ENCODE measurements around the gene GBE1. TPM values are rescaled to one million over a fixed set of nuclear protein-coding genes. Genes with fewer than 3 reads are reported as not detected.

GBE1 gene
- polyA plus RNA-seq, 3 donors from 2014 or later, result 12.9 to 21.7 (median 16.2) TPM

DNA sequence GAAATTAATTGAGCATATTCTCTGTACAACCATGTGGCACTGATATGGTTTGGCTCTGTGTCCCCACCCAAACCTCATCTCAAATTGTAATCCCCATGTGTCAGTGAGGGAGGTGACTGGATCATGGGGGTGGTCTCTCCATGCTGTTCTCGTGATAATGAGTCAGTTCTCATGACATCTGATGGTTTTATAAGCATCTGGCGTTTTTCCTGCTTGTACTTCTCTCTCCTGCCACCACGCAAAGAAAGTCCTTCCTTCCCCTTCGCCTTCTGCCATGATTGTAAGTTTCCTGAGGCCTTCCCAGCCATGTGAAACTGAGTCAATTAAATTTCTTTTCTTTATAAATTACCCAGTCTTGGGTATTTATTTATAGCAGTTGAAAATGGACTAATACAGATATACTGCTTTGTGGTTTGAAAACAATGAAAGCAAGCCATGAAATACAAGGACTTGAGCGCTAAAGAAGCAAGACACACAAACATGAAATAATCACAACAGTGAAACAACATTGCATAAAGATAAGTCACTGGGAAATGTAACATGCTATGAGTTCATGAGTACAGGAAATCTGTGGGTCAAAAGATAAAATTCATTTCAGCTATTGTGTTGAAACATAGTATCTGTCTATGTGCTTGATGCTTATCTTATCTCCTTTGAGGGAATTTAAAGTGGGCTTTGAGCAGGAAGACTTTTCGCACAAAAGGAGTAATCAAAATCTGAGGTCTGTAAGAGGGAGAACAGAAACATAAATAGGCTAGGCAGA is 288.7 kb downstream of the GBE1 start:
- Mint-ChIP-seq H3K36me3 (no peaks in the 10 kb centered on the region), H3K27ac (no peak overlapping the region), H3K9me3 (peaks cover 2 to 11% (median 5%) of the 10 kb centered on the region in 6 donors), H3K27me3 (ENCODE audit: low read depth in 3 of 3) (peaks cover 0 to 3% (median 3%) of the 10 kb centered on the region in 3 donors), H3K4me3 (no peak overlapping the region), H3K4me1 (no peaks in the 10 kb centered on the region)
- DNase-seq, result no peak

DNA sequence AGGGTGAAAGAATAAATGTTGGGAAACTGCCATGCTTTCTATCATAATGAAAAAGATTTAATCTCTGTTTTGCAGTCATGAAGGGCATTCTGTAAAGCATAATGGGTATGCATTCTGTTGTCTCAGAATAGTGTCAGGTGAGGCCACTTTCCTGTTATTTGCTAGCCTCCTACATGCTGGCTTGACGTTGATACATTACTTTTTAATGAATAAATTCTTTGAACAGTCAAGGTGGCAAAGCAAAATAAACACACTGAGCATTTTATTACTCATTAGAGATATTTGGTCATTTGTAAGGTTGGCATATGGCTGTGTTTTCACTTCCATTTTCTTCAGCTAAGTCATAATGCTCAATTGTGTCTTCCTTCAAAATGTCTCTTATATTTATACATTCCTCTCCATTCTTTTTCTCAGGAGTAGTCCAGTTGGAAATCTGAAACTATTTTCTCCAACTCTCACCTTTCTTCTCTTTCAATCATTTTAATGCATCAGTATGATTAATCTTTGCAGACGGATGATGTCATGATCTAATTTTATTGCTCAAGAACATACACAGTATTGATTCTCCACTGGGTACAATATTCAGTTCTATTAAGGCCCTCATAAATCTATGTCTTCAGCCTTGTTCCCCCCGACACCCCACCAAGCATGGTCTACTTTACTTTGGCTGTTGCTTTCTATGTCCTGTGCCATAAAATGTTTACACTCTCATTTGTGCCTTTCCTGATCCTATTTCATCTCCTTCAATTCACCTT is 290.7 kb downstream of the GBE1 start:
- Mint-ChIP-seq H3K27me3 (ENCODE audit: low read depth in 3 of 3) (peaks cover 0 to 3% (median 2%) of the 10 kb centered on the region in 3 donors), H3K27ac (no peak overlapping the region), H3K4me3 (no peak overlapping the region), H3K4me1 (no peaks in the 10 kb centered on the region), H3K36me3 (no peaks in the 10 kb centered on the region), H3K9me3 (peaks cover 0 to 9% (median 3%) of the 10 kb centered on the region in 6 donors)
- DNase-seq, result no peak

DNA sequence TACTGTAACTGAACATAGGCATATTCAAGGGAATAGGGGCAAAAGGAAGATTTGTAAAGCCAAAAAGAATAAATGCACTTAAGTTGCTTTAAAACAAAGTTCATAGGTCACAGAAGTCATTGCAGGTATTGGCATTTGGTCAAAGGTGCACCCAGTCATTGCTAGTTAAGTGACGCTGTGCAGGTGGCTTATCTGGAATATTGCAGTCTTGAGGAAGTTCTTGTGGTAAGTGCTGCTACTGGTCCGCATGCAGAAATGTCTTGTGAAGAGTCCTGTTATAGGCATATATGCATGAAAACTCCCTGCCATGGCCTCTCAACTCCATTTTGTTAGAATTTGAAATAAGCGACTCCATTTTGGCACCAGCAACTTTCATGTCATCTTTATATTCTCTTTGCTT is 293.1 kb downstream of the GBE1 start:
- H3K4me1 Mint-ChIP-seq, result no peaks in the 10 kb centered on the region
- H3K36me3 Mint-ChIP-seq, result no peaks in the 10 kb centered on the region
- no peak overlapping the region for H3K27ac Mint-ChIP-seq
- no peaks in the 10 kb centered on the region for H3K27me3 Mint-ChIP-seq (ENCODE audit: low read depth in 3 of 3)
- peaks cover 0 to 7% (median 1%) of the 10 kb centered on the region in 6 donors for H3K9me3 Mint-ChIP-seq
- DNase-seq, result no peak
- H3K4me3 Mint-ChIP-seq, result no peak overlapping the region

DNA sequence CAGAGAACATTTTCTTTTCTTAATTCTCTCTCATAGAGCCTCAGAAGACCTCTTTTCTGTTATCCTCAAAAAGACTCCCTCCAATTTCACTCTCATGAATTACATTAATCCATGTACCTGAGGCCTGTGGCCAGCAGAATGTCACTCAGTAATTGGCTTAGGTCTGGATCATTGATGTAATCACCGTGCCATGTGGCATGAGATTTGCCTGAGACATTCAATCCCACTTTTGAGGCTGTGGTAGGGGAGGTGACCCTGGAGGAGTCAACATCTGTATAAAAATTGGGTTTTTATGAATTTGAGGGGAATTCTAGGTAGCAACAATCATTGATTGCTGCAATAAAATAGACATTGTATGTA is 295.3 kb downstream of the GBE1 start:
- Mint-ChIP-seq H3K9me3 (peaks cover 0 to 7% (median 3%) of the 10 kb centered on the region in 6 donors), H3K27me3 (ENCODE audit: low read depth in 3 of 3) (no peaks in the 10 kb centered on the region)

DNA sequence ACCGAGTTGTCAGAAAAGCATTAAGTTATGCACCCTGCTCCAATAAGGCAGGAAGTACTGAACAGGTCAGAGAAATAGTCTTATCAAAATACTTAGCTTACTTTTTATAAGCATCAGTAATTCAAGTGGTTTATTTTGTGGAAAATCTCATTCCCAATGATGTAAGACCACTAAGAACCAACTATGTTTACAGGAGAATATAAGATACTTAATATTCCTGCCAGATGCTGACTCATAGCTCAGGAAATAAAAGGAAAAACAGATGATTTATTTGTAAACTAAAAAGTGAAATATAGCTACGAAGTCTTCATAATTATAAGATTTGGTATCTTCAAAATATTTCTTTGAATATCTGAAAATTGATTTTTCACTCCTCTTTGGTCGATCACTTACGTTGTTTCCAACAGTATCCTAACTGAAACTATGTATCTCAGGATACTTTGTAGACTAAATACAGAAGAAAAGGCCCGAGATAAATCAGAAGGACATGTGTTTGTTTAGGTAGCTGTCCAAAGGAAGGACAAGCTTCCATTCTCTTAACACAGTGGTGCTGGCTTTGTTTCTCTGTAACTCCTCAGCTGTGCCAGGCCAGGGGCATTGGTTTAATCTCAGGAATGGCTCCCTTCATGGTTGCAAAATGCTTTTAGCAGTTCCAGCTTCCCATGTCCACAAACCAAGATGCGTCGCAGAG is 295.8 kb downstream of the GBE1 start:
- H3K4me1 Mint-ChIP-seq, result no peaks in the 10 kb centered on the region
- no peaks in the 10 kb centered on the region for H3K27me3 Mint-ChIP-seq (ENCODE audit: low read depth in 3 of 3)
- peaks cover 0 to 7% (median 3%) of the 10 kb centered on the region in 6 donors for H3K9me3 Mint-ChIP-seq
- H3K4me3 Mint-ChIP-seq, result no peak overlapping the region
- no peaks in the 10 kb centered on the region for H3K36me3 Mint-ChIP-seq
- no peak for DNase-seq
- H3K27ac Mint-ChIP-seq, result no peak overlapping the region

More for the DNA sequence above, 295.3 kb downstream of the GBE1 start:
- Mint-ChIP-seq H3K4me1 (no peaks in the 10 kb centered on the region), H3K4me3 (no peak overlapping the region), H3K36me3 (no peaks in the 10 kb centered on the region), H3K27ac (no peak overlapping the region)
- DNase-seq, result no peak

DNA sequence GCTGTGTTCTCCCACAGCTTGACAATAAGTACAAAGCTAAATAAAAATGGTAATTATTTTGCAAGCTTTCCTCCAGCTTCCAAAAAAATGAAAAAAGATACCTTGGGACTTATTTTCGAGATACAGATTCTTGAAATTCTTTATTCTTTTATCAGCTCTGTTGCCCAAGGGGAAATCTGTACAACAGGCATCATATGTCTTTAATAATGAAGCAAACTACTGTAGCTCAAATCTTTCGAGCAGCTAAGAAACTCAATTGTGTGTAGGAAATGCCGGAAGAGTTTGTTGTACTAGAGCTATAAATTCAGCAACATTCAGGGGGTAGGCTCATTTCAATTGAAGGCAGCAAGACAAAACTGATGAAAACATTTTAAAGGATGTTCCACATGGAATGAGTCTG is 297.7 kb downstream of the GBE1 start:
- no peaks in the 10 kb centered on the region for H3K27me3 Mint-ChIP-seq (ENCODE audit: low read depth in 3 of 3)
- H3K4me3 Mint-ChIP-seq, result no peak overlapping the region
- peaks cover 0 to 6% (median 2%) of the 10 kb centered on the region in 6 donors for H3K9me3 Mint-ChIP-seq

DNA sequence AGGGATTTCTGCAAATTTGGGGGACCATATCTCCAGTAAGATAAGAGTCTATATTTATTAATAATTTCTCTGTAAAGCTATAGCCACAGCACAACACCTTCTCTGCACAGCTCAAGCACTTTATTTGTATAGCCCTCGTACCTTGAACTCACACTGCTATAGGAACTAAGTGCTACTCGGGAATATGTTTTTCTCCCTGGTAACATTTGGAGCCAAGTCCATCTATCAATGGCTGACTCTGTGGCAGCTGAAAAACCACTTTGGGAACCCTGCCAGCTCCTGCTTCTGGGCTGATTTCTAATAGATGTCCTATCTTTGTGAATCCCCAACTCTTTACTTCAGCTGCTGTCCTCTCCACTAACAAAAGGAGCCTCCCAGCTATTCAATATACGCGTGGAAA is 298.5 kb downstream of the GBE1 start:
- Mint-ChIP-seq H3K36me3 (no peaks in the 10 kb centered on the region), H3K27ac (no peak overlapping the region), H3K4me3 (no peak overlapping the region), H3K9me3 (peaks cover 0 to 6% (median 1%) of the 10 kb centered on the region in 6 donors), H3K4me1 (no peaks in the 10 kb centered on the region), H3K27me3 (ENCODE audit: low read depth in 3 of 3) (no peaks in the 10 kb centered on the region)
- no peak for DNase-seq

More for the DNA sequence above, 297.7 kb downstream of the GBE1 start:
- DNase-seq, result no peak
- no peak overlapping the region for H3K27ac Mint-ChIP-seq
- H3K36me3 Mint-ChIP-seq, result no peaks in the 10 kb centered on the region
- no peaks in the 10 kb centered on the region for H3K4me1 Mint-ChIP-seq

DNA sequence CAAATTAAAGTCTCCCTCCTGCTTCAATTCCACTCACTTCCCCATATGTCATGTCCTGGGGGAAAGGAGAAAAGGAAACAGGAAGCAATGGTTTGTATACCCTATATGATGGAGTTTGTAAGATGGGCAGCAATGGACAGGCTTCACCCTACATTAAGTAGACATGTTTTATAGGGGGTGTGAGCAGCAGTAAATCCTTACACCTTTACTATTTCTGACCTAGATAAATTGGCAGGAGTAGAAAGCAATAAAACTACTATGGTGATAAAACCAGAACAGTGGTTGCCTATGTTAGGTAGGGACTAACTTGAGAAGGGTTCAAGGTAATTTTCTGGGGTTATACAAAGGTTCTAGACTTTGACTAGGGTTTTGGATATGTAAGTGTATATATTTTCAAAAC is 301.7 kb downstream of the GBE1 start:
- Mint-ChIP-seq H3K4me1 (no peaks in the 10 kb centered on the region), H3K9me3 (peaks cover 0 to 13% (median 5%) of the 10 kb centered on the region in 6 donors), H3K27ac (no peak overlapping the region), H3K27me3 (ENCODE audit: low read depth in 3 of 3) (no peaks in the 10 kb centered on the region), H3K36me3 (no peaks in the 10 kb centered on the region), H3K4me3 (no peak overlapping the region)
- DNase-seq, result no peak

DNA sequence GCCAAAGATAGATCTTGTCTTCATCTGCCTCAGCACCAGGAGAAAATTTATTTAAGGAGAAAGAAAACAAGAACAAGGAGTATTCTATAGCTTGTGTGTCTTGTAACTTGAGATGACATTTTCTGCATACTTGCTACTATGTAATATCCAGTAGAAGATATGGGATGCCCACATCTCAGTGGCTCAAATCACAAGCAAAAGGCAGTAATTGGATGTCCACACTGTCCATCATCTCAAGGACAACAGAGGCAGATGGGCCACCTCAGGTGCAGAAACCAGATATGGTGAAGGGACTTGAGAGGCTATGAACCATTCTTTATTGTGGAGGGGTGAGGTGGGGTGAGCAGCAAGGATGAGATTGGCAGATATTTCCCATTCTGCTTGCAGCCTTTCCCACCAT is 309.0 kb downstream of the GBE1 start:
- no peaks in the 10 kb centered on the region for H3K27me3 Mint-ChIP-seq (ENCODE audit: low read depth in 3 of 3)
- H3K4me3 Mint-ChIP-seq, result no peak overlapping the region
- H3K27ac Mint-ChIP-seq, result no peak overlapping the region
- H3K36me3 Mint-ChIP-seq, result no peaks in the 10 kb centered on the region
- no peaks in the 10 kb centered on the region for H3K4me1 Mint-ChIP-seq
- H3K9me3 Mint-ChIP-seq, result peaks cover 0 to 23% (median 7%) of the 10 kb centered on the region in 6 donors
- no peak for DNase-seq

DNA sequence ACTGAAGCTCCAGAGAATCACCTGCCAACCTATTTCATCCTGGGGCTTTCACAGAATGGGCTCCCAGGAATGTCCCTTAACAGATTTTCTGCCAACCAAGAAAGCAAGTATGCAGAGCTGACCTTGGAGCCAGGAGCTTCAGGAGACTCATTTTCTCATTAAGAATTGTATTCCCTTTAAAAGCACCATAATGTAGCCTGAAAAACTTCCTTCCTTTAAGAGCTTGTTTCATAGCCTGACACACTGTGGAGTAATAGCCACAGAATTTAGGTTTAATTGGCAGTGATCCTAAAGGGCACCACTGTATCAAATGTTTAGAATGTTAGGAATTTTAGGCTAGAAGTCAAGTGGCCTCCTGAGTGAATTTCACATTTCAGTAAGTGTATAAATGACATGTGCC is 309.8 kb downstream of the GBE1 start:
- peaks cover 0 to 27% (median 7%) of the 10 kb centered on the region in 6 donors for H3K9me3 Mint-ChIP-seq
- no peaks in the 10 kb centered on the region for H3K27me3 Mint-ChIP-seq (ENCODE audit: low read depth in 3 of 3)
- DNase-seq, result no peak
- H3K4me3 Mint-ChIP-seq, result no peak overlapping the region
- no peaks in the 10 kb centered on the region for H3K36me3 Mint-ChIP-seq
- H3K4me1 Mint-ChIP-seq, result no peaks in the 10 kb centered on the region
- no peak overlapping the region for H3K27ac Mint-ChIP-seq

DNA sequence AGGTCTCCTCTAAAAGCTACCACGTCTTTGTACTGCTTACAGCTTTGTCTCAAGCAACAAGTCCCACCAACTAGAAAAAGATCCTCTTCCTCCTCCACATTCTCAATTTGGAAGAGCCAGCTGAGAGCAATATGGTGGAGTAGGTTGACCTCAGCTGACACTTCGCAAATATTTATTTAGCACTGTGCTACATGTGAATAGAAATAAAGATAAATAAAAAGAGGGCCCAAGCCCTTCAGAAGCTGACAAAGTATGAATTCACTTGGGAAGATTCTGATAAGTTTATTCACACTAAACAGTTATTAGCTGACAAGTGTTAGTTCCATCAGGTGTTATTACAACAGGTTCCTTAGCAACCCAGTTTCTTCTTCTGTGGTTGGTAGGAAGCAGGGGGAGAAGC is 310.3 kb downstream of the GBE1 start:
- Mint-ChIP-seq H3K27ac (no peak overlapping the region), H3K36me3 (no peaks in the 10 kb centered on the region), H3K9me3 (peaks cover 0 to 24% (median 6%) of the 10 kb centered on the region in 6 donors), H3K27me3 (ENCODE audit: low read depth in 3 of 3) (no peaks in the 10 kb centered on the region), H3K4me1 (no peaks in the 10 kb centered on the region), H3K4me3 (no peak overlapping the region)
- no peak for DNase-seq

DNA sequence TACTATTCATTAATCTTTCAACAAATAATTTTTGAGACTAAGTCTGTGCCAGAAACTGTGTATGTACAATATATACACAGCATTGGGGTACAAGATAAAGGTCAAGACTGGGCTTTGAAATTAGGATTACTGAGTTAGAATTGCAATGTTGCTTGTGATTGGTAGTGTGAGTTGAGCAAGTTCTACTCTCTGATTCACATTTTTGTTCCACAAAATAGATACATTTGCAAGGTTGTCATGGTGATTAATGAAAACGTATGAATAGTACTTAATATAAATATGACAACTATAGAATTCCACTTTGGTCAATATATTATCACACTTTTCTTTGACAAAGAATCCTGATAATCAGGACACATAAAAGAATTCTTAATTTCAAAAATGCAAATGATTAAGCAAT is 314.6 kb downstream of the GBE1 start:
- H3K36me3 Mint-ChIP-seq, result no peaks in the 10 kb centered on the region
- H3K27ac Mint-ChIP-seq, result no peak overlapping the region
- DNase-seq, result no peak
- H3K27me3 Mint-ChIP-seq (ENCODE audit: low read depth in 3 of 3), result no peaks in the 10 kb centered on the region
- no peak overlapping the region for H3K4me3 Mint-ChIP-seq
- no peaks in the 10 kb centered on the region for H3K4me1 Mint-ChIP-seq
- peaks cover 0 to 27% (median 4%) of the 10 kb centered on the region in 6 donors for H3K9me3 Mint-ChIP-seq

DNA sequence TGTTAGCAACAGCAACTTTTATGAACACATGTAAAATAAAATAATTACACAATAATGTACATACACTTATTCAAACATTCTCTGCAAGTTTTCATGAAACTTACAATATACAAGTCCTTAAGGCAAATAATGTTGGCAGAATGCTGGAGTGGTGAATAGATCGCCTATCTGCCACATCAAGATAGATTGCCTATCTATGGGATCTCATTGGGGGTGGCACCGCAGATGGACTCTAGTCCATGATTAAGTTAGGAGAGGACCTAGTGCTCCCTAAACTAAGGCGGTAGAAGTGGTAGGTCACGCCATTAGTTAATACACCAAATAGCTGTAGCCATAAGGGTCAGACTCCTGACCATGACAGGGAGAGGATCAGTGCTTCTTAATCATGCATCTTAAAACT is 315.7 kb downstream of the GBE1 start:
- no peak for DNase-seq
- no peaks in the 10 kb centered on the region for H3K4me1 Mint-ChIP-seq
- H3K4me3 Mint-ChIP-seq, result no peak overlapping the region
- H3K9me3 Mint-ChIP-seq, result peaks cover 2 to 35% (median 4%) of the 10 kb centered on the region in 6 donors
- no peaks in the 10 kb centered on the region for H3K36me3 Mint-ChIP-seq
- no peaks in the 10 kb centered on the region for H3K27me3 Mint-ChIP-seq (ENCODE audit: low read depth in 3 of 3)
- no peak overlapping the region for H3K27ac Mint-ChIP-seq

Data from immature natural killer cell (primary cell).